WTC11 (cell line): Measurements from ENCODE around the gene ZNF107. TPM values are rescaled to one million over a fixed set of nuclear protein-coding genes. Genes with fewer than 3 reads are reported as not detected.

ENCODE experiments used
- ATAC-seq: fragments of 200-7000 bp; cut with Tn5 transposase; 2 replicates; pipeline ENCODE4 v1.10.0; 2021; ENCODE audit warnings: mild to moderate bottlenecking, moderate library complexity
- CTCF ChIA-PET: fragments of 300-600 bp; sonication (Branson Sonifier 250); formaldehyde crosslinking; loops from one replicate; lab custom pipeline; 2021; ENCODE audit warnings: antibody characterized with exemption; lab: Charles Lee
- POLR2A ChIA-PET: fragments of 350-600 bp; sonication (Branson Sonifier 250); formaldehyde crosslinking; loops from one replicate; lab custom pipeline; 2021; ENCODE audit warnings: antibody characterized with exemption; lab: Charles Lee
- DNase-seq: peaks from one replicate; pipeline ENCODE4 v3.0.0; 2021; ENCODE audit warnings: low spot score
- H3K27ac Mint-ChIP-seq: 2 replicates; pipeline ENCODE4 v1.8.0; 2021; ENCODE audit warnings: mixed read lengths
- H3K27me3 Mint-ChIP-seq: 2 replicates; pipeline ENCODE4 v1.8.0; 2021; ENCODE audit warnings: low read depth, mild to moderate bottlenecking, moderate library complexity, mixed read lengths
- H3K36me3 Mint-ChIP-seq: 2 replicates; pipeline ENCODE4 v1.8.0; 2021; ENCODE audit warnings: mixed read lengths
- H3K4me1 Mint-ChIP-seq: 2 replicates; pipeline ENCODE4 v1.8.0; 2022; ENCODE audit warnings: mixed read lengths
- H3K4me3 Mint-ChIP-seq: 2 replicates; pipeline ENCODE4 v1.8.0; 2021; ENCODE audit warnings: mild to moderate bottlenecking, moderate library complexity, mixed read lengths
- H3K9me3 Mint-ChIP-seq: 2 replicates; pipeline ENCODE4 v1.8.0; 2021; ENCODE audit warnings: mixed read lengths
- CBFB ChIP-seq: sonication (generic); formaldehyde crosslinking; IDR thresholded peaks from 2 replicates; pipeline ENCODE4 v1.8.1; 2022; ENCODE audit warnings: mild to moderate bottlenecking, low read depth, missing genetic modification reagents
- ESRRA ChIP-seq: sonication (generic); formaldehyde crosslinking; IDR thresholded peaks from 2 replicates; pipeline ENCODE4 v1.8.1; 2022; ENCODE audit warnings: mild to moderate bottlenecking, missing genetic modification reagents, borderline replicate concordance
- GRHL2 ChIP-seq: fragments of 250-450 bp; sonication (Bioruptor Pico); IDR thresholded peaks from 2 replicates; pipeline ENCODE4 v1.8.0; 2022; ENCODE audit warnings: mild to moderate bottlenecking, moderate library complexity; ENCODE audit not compliant: insufficient replicate concordance, severe bottlenecking
- HMGA2 ChIP-seq: fragments of 250-450 bp; sonication (Bioruptor Pico); IDR thresholded peaks from 2 replicates; pipeline ENCODE4 v1.4.0; 2021; ENCODE audit warnings: mild to moderate bottlenecking, moderate library complexity
- JAZF1 ChIP-seq: fragments of 250-450 bp; sonication (Bioruptor Pico); IDR thresholded peaks from 2 replicates; pipeline ENCODE4 v1.9.0; 2021; ENCODE audit warnings: moderate library complexity, mild to moderate bottlenecking, inconsistent platforms
- JUN ChIP-seq: sonication (generic); formaldehyde crosslinking; IDR thresholded peaks from 2 replicates; pipeline ENCODE4 v1.8.0; 2023; ENCODE audit warnings: mild to moderate bottlenecking, missing genetic modification reagents
- NR1H2 ChIP-seq: sonication (generic); formaldehyde crosslinking; IDR thresholded peaks from 2 replicates; pipeline ENCODE4 v1.9.0; 2021; ENCODE audit warnings: mild to moderate bottlenecking, moderate library complexity, missing genetic modification reagents
- PRRX2 ChIP-seq: fragments of 250-450 bp; sonication (Bioruptor Pico); IDR thresholded peaks from 2 replicates; pipeline ENCODE4 v1.8.0; 2021; ENCODE audit warnings: mild to moderate bottlenecking
- TEAD4 ChIP-seq: sonication (generic); formaldehyde crosslinking; IDR thresholded peaks from 2 replicates; pipeline ENCODE4 v1.8.0; 2022; ENCODE audit warnings: mild to moderate bottlenecking, missing genetic modification reagents
- TP53 ChIP-seq: sonication (generic); formaldehyde crosslinking; IDR thresholded peaks from 2 replicates; pipeline ENCODE4 v1.8.1; 2023; ENCODE audit warnings: mild to moderate bottlenecking, missing genetic modification reagents
- ZBTB43 ChIP-seq: sonication (generic); formaldehyde crosslinking; IDR thresholded peaks from 2 replicates; pipeline ENCODE4 v1.8.1; 2023; ENCODE audit warnings: mild to moderate bottlenecking, missing genetic modification reagents
- ZMAT4 ChIP-seq: fragments of 250-450 bp; sonication (Bioruptor Pico); IDR thresholded peaks from 2 replicates; pipeline ENCODE4 v1.9.0; 2021; ENCODE audit warnings: mild to moderate bottlenecking
- ZNF121 ChIP-seq: sonication (generic); formaldehyde crosslinking; IDR thresholded peaks from 2 replicates; pipeline ENCODE4 v1.8.0; 2023; ENCODE audit warnings: missing genetic modification reagents
- ZNF281 ChIP-seq: sonication (generic); formaldehyde crosslinking; IDR thresholded peaks from 2 replicates; pipeline ENCODE4 v1.8.0; 2023; ENCODE audit warnings: mild to moderate bottlenecking, missing genetic modification reagents
- ZNF425 ChIP-seq: fragments of 250-450 bp; sonication (Bioruptor Pico); conservative IDR thresholded peaks from 2 replicates; pipeline ENCODE4 v1.9.0; 2021; ENCODE audit warnings: mild to moderate bottlenecking
- ZNF512 ChIP-seq: sonication (generic); formaldehyde crosslinking; IDR thresholded peaks from 2 replicates; pipeline ENCODE4 v1.8.1; 2022; ENCODE audit warnings: missing genetic modification reagents, borderline replicate concordance
- total RNA-seq: library from RNA; stranded (reverse); gene quantifications from 3 replicates; pipeline ENCODE4 v1.2.3, GENCODE V29; 2021
- TF ChIP-seq, protein P1 (sequence below): sonication (generic); formaldehyde crosslinking; IDR thresholded peaks from 2 replicates; pipeline ENCODE4 v1.8.1; 2023; ENCODE audit warnings: mild to moderate bottlenecking, missing genetic modification reagents, moderate library complexity
- TF ChIP-seq, protein P2 (sequence below): sonication (generic); formaldehyde crosslinking; IDR thresholded peaks from 2 replicates; pipeline ENCODE4 v1.8.1; 2022; ENCODE audit warnings: low read depth, missing genetic modification reagents, borderline replicate concordance

The ZNF107 gene
- total RNA-seq, 1 experiment from 2014 or later = 14.7 TPM

DNA sequence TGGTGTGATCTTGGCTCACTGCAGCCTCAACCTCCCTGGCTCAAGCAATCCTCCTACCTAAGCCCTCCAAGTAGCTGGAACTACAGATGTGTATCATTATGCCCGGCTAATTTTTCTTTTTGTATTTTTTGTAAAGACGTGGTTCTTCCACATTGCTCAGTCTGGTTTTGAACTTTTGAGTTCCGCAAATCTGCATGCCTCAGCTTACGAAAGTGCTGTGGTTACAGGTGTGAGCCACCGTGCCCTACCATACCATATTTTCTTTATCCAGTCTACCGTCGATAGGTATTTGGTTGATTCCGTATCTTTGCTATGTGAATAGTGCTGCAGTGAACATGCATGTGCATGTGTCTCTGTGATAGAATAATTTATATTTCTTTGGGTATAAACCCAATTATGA is 6.5 kb downstream of the ZNF107 start:
- POLR2A ChIA-PET = interaction anchor here (0.7 kb wide), 1 partner anchor 33 kb away, joined by 3 read pairs; no protein-coding TSS in a partner anchor
- DNase-seq = no peak
- Mint-ChIP-seq H3K4me3 (no peak overlapping the region), H3K9me3 (peaks cover 23% of the 10 kb centered on the region), H3K4me1 (peaks cover 4% of the 10 kb centered on the region), H3K36me3 (peaks cover 22% of the 10 kb centered on the region), H3K27ac (no peak overlapping the region)
- CTCF ChIA-PET = no interaction called here
- TF ChIP-seq, protein P1, sequence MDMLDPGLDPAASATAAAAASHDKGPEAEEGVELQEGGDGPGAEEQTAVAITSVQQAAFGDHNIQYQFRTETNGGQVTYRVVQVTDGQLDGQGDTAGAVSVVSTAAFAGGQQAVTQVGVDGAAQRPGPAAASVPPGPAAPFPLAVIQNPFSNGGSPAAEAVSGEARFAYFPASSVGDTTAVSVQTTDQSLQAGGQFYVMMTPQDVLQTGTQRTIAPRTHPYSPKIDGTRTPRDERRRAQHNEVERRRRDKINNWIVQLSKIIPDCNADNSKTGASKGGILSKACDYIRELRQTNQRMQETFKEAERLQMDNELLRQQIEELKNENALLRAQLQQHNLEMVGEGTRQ (CRISPR knock-in tag) = no peak
- TF ChIP-seq JAZF1 (no peak), TEAD4 (CRISPR knock-in tag) (no peak), ZMAT4 (CRISPR knock-in tag) (no peak), HMGA2 (CRISPR knock-in tag) (no peak), NR1H2 (CRISPR knock-in tag) (no peak), TP53 (CRISPR knock-in tag) (no peak), ZNF121 (CRISPR knock-in tag) (no peak), CBFB (CRISPR knock-in tag) (no peak), GRHL2 (CRISPR knock-in tag) (no peak)
- TF ChIP-seq, all 79 proteins: peak for 0
- no peak for ATAC-seq
- H3K27me3 Mint-ChIP-seq = no peaks in the 10 kb centered on the region; the same call in 1 of the 2 replicates

GRCh38 chr7:64685091-64685490 is 19.2 kb downstream of the ZNF107 start:
- Mint-ChIP-seq H3K4me3 (no peak overlapping the region), H3K4me1 (no peaks in the 10 kb centered on the region), H3K27me3 (no peaks in the 10 kb centered on the region; the same call in 1 of the 2 replicates), H3K9me3 (peaks cover 30% of the 10 kb centered on the region), H3K36me3 (peaks cover 11% of the 10 kb centered on the region), H3K27ac (no peak overlapping the region)
- ChIA-PET CTCF (no interaction called here), POLR2A (no interaction called here)
- ATAC-seq (no peak; the same call in 1 of the 2 replicates), DNase-seq (no peak)
- TF ChIP-seq ZBTB43 (CRISPR knock-in tag) = no peak
- TF ChIP-seq ZNF425 (CRISPR knock-in tag) = no peak
- TF ChIP-seq, protein P2, sequence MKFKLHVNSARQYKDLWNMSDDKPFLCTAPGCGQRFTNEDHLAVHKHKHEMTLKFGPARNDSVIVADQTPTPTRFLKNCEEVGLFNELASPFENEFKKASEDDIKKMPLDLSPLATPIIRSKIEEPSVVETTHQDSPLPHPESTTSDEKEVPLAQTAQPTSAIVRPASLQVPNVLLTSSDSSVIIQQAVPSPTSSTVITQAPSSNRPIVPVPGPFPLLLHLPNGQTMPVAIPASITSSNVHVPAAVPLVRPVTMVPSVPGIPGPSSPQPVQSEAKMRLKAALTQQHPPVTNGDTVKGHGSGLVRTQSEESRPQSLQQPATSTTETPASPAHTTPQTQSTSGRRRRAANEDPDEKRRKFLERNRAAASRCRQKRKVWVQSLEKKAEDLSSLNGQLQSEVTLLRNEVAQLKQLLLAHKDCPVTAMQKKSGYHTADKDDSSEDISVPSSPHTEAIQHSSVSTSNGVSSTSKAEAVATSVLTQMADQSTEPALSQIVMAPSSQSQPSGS (CRISPR knock-in tag) = no peak
- no peak for TF ChIP-seq ZNF512
- TF ChIP-seq JUN (CRISPR knock-in tag) = no peak

- DNase-seq (no peak), ATAC-seq (no peak)
- CTCF ChIA-PET = no interaction called here
- Mint-ChIP-seq H3K36me3 (peaks cover 13% of the 10 kb centered on the region), H3K4me3 (no peak overlapping the region), H3K9me3 (peaks cover 30% of the 10 kb centered on the region), H3K27ac (no peak overlapping the region), H3K27me3 (no peaks in the 10 kb centered on the region; the same call in 1 of the 2 replicates), H3K4me1 (no peaks in the 10 kb centered on the region)
- POLR2A ChIA-PET = no interaction called here
- no peak for TF ChIP-seq ZNF121 (CRISPR knock-in tag)
- TF ChIP-seq ESRRA (CRISPR knock-in tag) = no peak
- no peak for TF ChIP-seq PRRX2 (CRISPR knock-in tag)
- no peak for TF ChIP-seq ZNF281 (CRISPR knock-in tag)
Observed at GRCh38 chr7:64685741-64686140, 19.8 kb downstream of the ZNF107 start.
